Muscle of leg (tissue), 11 donors: Measurements from ENCODE around the gene YTHDC2. TPM values are rescaled to one million over a fixed set of nuclear protein-coding genes. Genes with fewer than 3 reads are reported as not detected.
A peak's percentile ranks its signal among the peaks of the same experiment; 100 is the strongest.

Experiments used
- DNase-seq: peaks from one replicate; pipeline ENCODE4 v3.0.0; 2013
- H3K27ac ChIP-seq: one replicate; pipeline ENCODE4 v1.5.1; 2013; ENCODE audit warnings: mild to moderate bottlenecking, low read length, control low read depth
- H3K27me3 ChIP-seq: one replicate; pipeline ENCODE4 v1.6.1; 2013; ENCODE audit warnings: low read length; ENCODE audit not compliant: control insufficient read depth, insufficient read depth
- H3K36me3 ChIP-seq: one replicate; pipeline ENCODE4 v1.6.1; 2013; ENCODE audit warnings: low read length; ENCODE audit not compliant: control insufficient read depth, insufficient read depth
- H3K4me1 ChIP-seq: one replicate; pipeline ENCODE4 v1.6.1; 2013; ENCODE audit warnings: low read length; ENCODE audit not compliant: control insufficient read depth, insufficient read depth
- H3K4me3 ChIP-seq: one replicate; pipeline ENCODE4 v1.5.1; 2013; ENCODE audit warnings: low read length, control low read depth
- H3K9me3 ChIP-seq: replicated peaks from 2 replicates; pipeline ENCODE4 v1.6.1; 2013; ENCODE audit warnings: low read depth, low read length; ENCODE audit not compliant: control insufficient read depth
- WGBS: methylation state at CpG from one replicate; pipeline ENCODE4 v1.1.5; 2013; ENCODE audit warnings: missing lambda C conversion rate; ENCODE audit not compliant: insufficient coverage; 5-methylcytosine and 5-hydroxymethylcytosine counted together
- polyA plus RNA-seq, 8 donors: library from polyadenylated mRNA; unstranded; fragments of 120-200 nt; gene quantifications; one replicate each; pipeline versions ENCODE4 v1.2.1 to v1.2.3, GENCODE V29; 2013; ENCODE audit warnings: inconsistent platforms in 1 of 8, low replicate concordance in 1 of 8; ENCODE audit not compliant: insufficient read length in 8 of 8, insufficient read depth in 1 of 8
- total RNA-seq: library from RNA; stranded (reverse); fragments of 120-200 nt; gene quantifications from one replicate; pipeline ENCODE4 v1.2.4, GENCODE V29; 2013

YTHDC2 gene
- total and polyA plus RNA-seq, 9 donors = 11.9 to 20.4 (median 15.3) TPM

GRCh38 chr5:113548396-113548795 lies 34.9 kb downstream of the YTHDC2 start:
- Histone ChIP-seq H3K9me3 (no peaks in the 10 kb centered on the region), H3K27me3 (no peaks in the 10 kb centered on the region), H3K4me3 (no peak overlapping the region), H3K4me1 (no peaks in the 10 kb centered on the region), H3K36me3 (peaks cover 10% of the 10 kb centered on the region), H3K27ac (no peak overlapping the region)
- no peak for DNase-seq
- WGBS = no CpG with 5 or more reads among the region's 2 CpGs

GRCh38 chr5:113552137-113552536 lies 38.6 kb downstream of the YTHDC2 start:
- H3K36me3 ChIP-seq = peaks cover 4% of the 10 kb centered on the region
- no peak overlapping the region for H3K4me3 ChIP-seq
- no peak overlapping the region for H3K27ac ChIP-seq
- no peak for DNase-seq
- H3K27me3 ChIP-seq = no peaks in the 10 kb centered on the region
- H3K4me1 ChIP-seq = no peaks in the 10 kb centered on the region
- no peaks in the 10 kb centered on the region for H3K9me3 ChIP-seq
- no CpG with 5 or more reads among the region's 1 CpG for WGBS

- Histone ChIP-seq H3K4me1 (no peaks in the 10 kb centered on the region), H3K36me3 (peaks cover 6% of the 10 kb centered on the region)
- DNase-seq = no peak
Measured at GRCh38 chr5:113552620-113553019, 39.1 kb downstream of the YTHDC2 start.

GRCh38 chr5:113562828-113563400 lies 49.4 kb downstream of the YTHDC2 start:
- H3K27ac ChIP-seq = no peak overlapping the region
- H3K4me3 ChIP-seq = no peak overlapping the region
- no peaks in the 10 kb centered on the region for H3K9me3 ChIP-seq
- H3K4me1 ChIP-seq = no peaks in the 10 kb centered on the region
- H3K36me3 ChIP-seq = peaks cover 16% of the 10 kb centered on the region
- WGBS = no CpG with 5 or more reads among the region's 3 CpGs
- H3K27me3 ChIP-seq = no peaks in the 10 kb centered on the region
- DNase-seq = no peak

More at GRCh38 chr5:113552620-113553019, 39.1 kb downstream of the YTHDC2 start:
- no peak overlapping the region for H3K4me3 ChIP-seq
- H3K27ac ChIP-seq = no peak overlapping the region
- H3K27me3 ChIP-seq = no peaks in the 10 kb centered on the region
- H3K9me3 ChIP-seq = no peaks in the 10 kb centered on the region

- no peak overlapping the region for H3K27ac ChIP-seq
- H3K27me3 ChIP-seq = no peaks in the 10 kb centered on the region
- WGBS = 83% methylated on average over 1 of the region's 5 CpGs
- H3K9me3 ChIP-seq = peaks cover 10% of the 10 kb centered on the region
- no peak for DNase-seq
- no peak overlapping the region for H3K4me3 ChIP-seq
- no peaks in the 10 kb centered on the region for H3K4me1 ChIP-seq
- peaks cover 24% of the 10 kb centered on the region for H3K36me3 ChIP-seq
Measured at GRCh38 chr5:113569396-113569795, 55.9 kb downstream of the YTHDC2 start.

GRCh38 chr5:113572716-113573115 lies 59.2 kb downstream of the YTHDC2 start:
- no peak overlapping the region for H3K27ac ChIP-seq
- no peak for DNase-seq
- H3K4me1 ChIP-seq = no peaks in the 10 kb centered on the region
- peaks cover 25% of the 10 kb centered on the region for H3K36me3 ChIP-seq
- H3K4me3 ChIP-seq = no peak overlapping the region
- H3K9me3 ChIP-seq = peaks cover 10% of the 10 kb centered on the region
- no peaks in the 10 kb centered on the region for H3K27me3 ChIP-seq
- WGBS = no CpG with 5 or more reads among the region's 2 CpGs

GRCh38 chr5:113574417-113574816 lies 60.9 kb downstream of the YTHDC2 start:
- H3K4me3 ChIP-seq = no peak overlapping the region
- H3K27ac ChIP-seq = no peak overlapping the region
- H3K36me3 ChIP-seq = peaks cover 19% of the 10 kb centered on the region
- peaks cover 10% of the 10 kb centered on the region for H3K9me3 ChIP-seq
- no peak for DNase-seq
- H3K4me1 ChIP-seq = no peaks in the 10 kb centered on the region
- 100% methylated on average over 1 of the region's 2 CpGs for WGBS
- H3K27me3 ChIP-seq = no peaks in the 10 kb centered on the region

GRCh38 chr5:113575074-113575473 lies 61.6 kb downstream of the YTHDC2 start:
- no peak overlapping the region for H3K4me3 ChIP-seq
- DNase-seq = no peak
- H3K9me3 ChIP-seq = peaks cover 10% of the 10 kb centered on the region
- H3K27me3 ChIP-seq = no peaks in the 10 kb centered on the region
- no peak overlapping the region for H3K27ac ChIP-seq
- H3K36me3 ChIP-seq = peaks cover 19% of the 10 kb centered on the region
- 100% methylated on average over 2 of the region's 4 CpGs for WGBS
- H3K4me1 ChIP-seq = no peaks in the 10 kb centered on the region

- Histone ChIP-seq H3K4me3 (no peak overlapping the region), H3K27ac (no peak overlapping the region), H3K9me3 (peaks cover 2% of the 10 kb centered on the region), H3K27me3 (no peaks in the 10 kb centered on the region), H3K4me1 (no peaks in the 10 kb centered on the region), H3K36me3 (peaks cover 16% of the 10 kb centered on the region)
- DNase-seq = no peak
- no CpG with 5 or more reads among the region's 2 CpGs for WGBS
Measured at GRCh38 chr5:113578091-113578490, 64.6 kb downstream of the YTHDC2 start.

GRCh38 chr5:113581388-113581787 lies 67.9 kb downstream of the YTHDC2 start:
- peaks cover 4% of the 10 kb centered on the region for H3K36me3 ChIP-seq
- no CpG with 5 or more reads among the region's 2 CpGs for WGBS
- no peaks in the 10 kb centered on the region for H3K9me3 ChIP-seq
- no peak overlapping the region for H3K27ac ChIP-seq
- no peak overlapping the region for H3K4me3 ChIP-seq
- no peaks in the 10 kb centered on the region for H3K4me1 ChIP-seq
- peak; percentile 22 for DNase-seq
- H3K27me3 ChIP-seq = no peaks in the 10 kb centered on the region

GRCh38 chr5:113598150-113598549 lies 84.7 kb downstream of the YTHDC2 start:
- WGBS = no CpG with 5 or more reads among the region's 2 CpGs

More at GRCh38 chr5:113598150-113598549, 84.7 kb downstream of the YTHDC2 start:
- H3K9me3 ChIP-seq = no peaks in the 10 kb centered on the region
- H3K27ac ChIP-seq = no peak overlapping the region
- no peaks in the 10 kb centered on the region for H3K4me1 ChIP-seq
- H3K4me3 ChIP-seq = no peak overlapping the region
- H3K27me3 ChIP-seq = no peaks in the 10 kb centered on the region
- no peak for DNase-seq
- peaks cover 5% of the 10 kb centered on the region for H3K36me3 ChIP-seq
